Lung (tissue), 12 donors: ENCODE data around the gene NAT8L. TPM values are rescaled to one million over a fixed set of nuclear protein-coding genes. Genes with fewer than 3 reads are reported as not detected.
A peak's percentile ranks its signal among the peaks of the same experiment; 100 is the strongest.

Experiments used
- ATAC-seq: fragments of 200-7000 bp; cut with Tn5 transposase; one replicate; pipeline ENCODE4 v1.9.1; 2020; ENCODE audit warnings: moderate number of reproducible peaks; ENCODE audit not compliant: insufficient read depth, low FRiP score
- DNase-seq, 3 donors: peaks; one replicate each; pipeline ENCODE4 v3.0.0-alpha.2; 2013 to 2017
- H3K27ac ChIP-seq, 2 donors: one replicate each; pipeline ENCODE4 v1.5.1; 2013; ENCODE audit warnings: mild to moderate bottlenecking in 2 of 2, moderate library complexity in 2 of 2, control low read depth in 1 of 2, inconsistent platforms in 1 of 2, low read depth in 1 of 2, low read length in 1 of 2
- H3K27me3 ChIP-seq, 3 donors: one replicate each; pipeline ENCODE4 v1.5.1; 2013; ENCODE audit warnings: low read length in 2 of 3; ENCODE audit not compliant: control insufficient read depth in 3 of 3, insufficient read depth in 3 of 3
- H3K36me3 ChIP-seq, 4 donors: one replicate each; pipeline ENCODE4 v1.5.1; 2013; ENCODE audit warnings: low read length in 4 of 4, mild to moderate bottlenecking in 1 of 4, moderate library complexity in 1 of 4; ENCODE audit not compliant: control insufficient read depth in 4 of 4, insufficient read depth in 4 of 4
- H3K4me1 ChIP-seq, 5 donors: one replicate each; pipeline ENCODE4 v1.5.1; 2013; ENCODE audit warnings: low read length in 5 of 5, mild to moderate bottlenecking in 2 of 5, moderate library complexity in 1 of 5; ENCODE audit not compliant: control insufficient read depth in 5 of 5, insufficient read depth in 5 of 5
- H3K4me3 ChIP-seq: one replicate; pipeline ENCODE4 v1.5.1; 2013; ENCODE audit warnings: mild to moderate bottlenecking, control low read depth, moderate library complexity
- H3K9ac ChIP-seq, 2 donors: one replicate each; pipeline ENCODE4 v1.5.1; 2013; ENCODE audit warnings: low read length in 2 of 2, control low read depth in 1 of 2; ENCODE audit not compliant: insufficient read depth in 1 of 2
- H3K9me3 ChIP-seq, 4 donors: one replicate each; pipeline ENCODE4 v1.5.1; 2013; ENCODE audit warnings: low read length in 3 of 4, mild to moderate bottlenecking in 1 of 4, moderate library complexity in 1 of 4; ENCODE audit not compliant: control insufficient read depth in 4 of 4, insufficient read depth in 3 of 4
- WGBS, 2 donors: extraction: QIAGEN DNeasy Blood & Tissue Kit; methylation state at CpG; one replicate each; pipeline ENCODE4 v1.1.7; 2013; 5-methylcytosine and 5-hydroxymethylcytosine counted together
- polyA plus RNA-seq, 2 donors: library from polyadenylated mRNA; stranded (reverse); fragments of 200-250 nt; gene quantifications; one replicate each; pipeline ENCODE4 v1.2.1, GENCODE V29; 2013
- total RNA-seq, 2 donors: library from RNA; depleted of rRNA in 1 of 2; stranded (reverse); fragments of >200 nt in 1 of 2; gene quantifications; one replicate each; pipeline ENCODE4 v1.2.1, GENCODE V29; 2014 to 2021
- TF ChIP-seq, protein P1 (sequence below): IDR thresholded peaks from 2 replicates; pipeline ENCODE4 v1.5.1; 2012; ENCODE audit warnings: mild to moderate bottlenecking; ENCODE audit errors: control extremely low read depth, extremely low read depth
- donor health status: control.
- donor health status: control.
- donor health status: Bipolar disorder and iron deficiency.
- donor health status: healthy.
- donor health status: DM: yes; HTN: yes; CAD: no.

The NAT8L gene
- total and polyA plus RNA-seq, 4 donors: 0.05 to 0.46 (median 0.17) TPM

DNA sequence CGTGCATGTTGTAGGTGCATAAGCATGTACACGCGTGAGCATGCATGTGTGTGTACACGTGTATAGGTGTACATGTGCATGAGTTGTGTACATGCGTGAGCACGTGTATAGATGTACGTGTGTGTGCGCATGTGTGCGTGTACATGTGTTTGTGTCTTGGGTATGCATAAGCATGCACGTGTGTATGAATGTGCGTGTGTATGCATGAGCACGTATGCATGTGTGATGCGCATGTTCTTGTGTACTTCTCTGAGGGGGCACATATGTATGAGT is 9.0 kb downstream of the NAT8L start:
- Histone ChIP-seq H3K36me3 (no peaks in the 10 kb centered on the region), H3K4me3 (no peak overlapping the region), H3K4me1 (peaks cover 0 to 12% (median 0%) of the 10 kb centered on the region in 5 donors), H3K27ac (no peak overlapping the region), H3K9me3 (peaks cover 0 to 2% (median 0%) of the 10 kb centered on the region in 4 donors), H3K9ac (no peak overlapping the region), H3K27me3 (peaks cover 0 to 4% (median 0%) of the 10 kb centered on the region in 3 donors)
- DNase-seq: peak in 1 of 3 donors; percentile 6
- ATAC-seq: no peak
- TF ChIP-seq, protein P1, sequence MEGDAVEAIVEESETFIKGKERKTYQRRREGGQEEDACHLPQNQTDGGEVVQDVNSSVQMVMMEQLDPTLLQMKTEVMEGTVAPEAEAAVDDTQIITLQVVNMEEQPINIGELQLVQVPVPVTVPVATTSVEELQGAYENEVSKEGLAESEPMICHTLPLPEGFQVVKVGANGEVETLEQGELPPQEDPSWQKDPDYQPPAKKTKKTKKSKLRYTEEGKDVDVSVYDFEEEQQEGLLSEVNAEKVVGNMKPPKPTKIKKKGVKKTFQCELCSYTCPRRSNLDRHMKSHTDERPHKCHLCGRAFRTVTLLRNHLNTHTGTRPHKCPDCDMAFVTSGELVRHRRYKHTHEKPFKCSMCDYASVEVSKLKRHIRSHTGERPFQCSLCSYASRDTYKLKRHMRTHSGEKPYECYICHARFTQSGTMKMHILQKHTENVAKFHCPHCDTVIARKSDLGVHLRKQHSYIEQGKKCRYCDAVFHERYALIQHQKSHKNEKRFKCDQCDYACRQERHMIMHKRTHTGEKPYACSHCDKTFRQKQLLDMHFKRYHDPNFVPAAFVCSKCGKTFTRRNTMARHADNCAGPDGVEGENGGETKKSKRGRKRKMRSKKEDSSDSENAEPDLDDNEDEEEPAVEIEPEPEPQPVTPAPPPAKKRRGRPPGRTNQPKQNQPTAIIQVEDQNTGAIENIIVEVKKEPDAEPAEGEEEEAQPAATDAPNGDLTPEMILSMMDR: no peak
- 95 to 97% methylated on average over 13 of the region's 13 CpGs for WGBS, 2 donors

DNA sequence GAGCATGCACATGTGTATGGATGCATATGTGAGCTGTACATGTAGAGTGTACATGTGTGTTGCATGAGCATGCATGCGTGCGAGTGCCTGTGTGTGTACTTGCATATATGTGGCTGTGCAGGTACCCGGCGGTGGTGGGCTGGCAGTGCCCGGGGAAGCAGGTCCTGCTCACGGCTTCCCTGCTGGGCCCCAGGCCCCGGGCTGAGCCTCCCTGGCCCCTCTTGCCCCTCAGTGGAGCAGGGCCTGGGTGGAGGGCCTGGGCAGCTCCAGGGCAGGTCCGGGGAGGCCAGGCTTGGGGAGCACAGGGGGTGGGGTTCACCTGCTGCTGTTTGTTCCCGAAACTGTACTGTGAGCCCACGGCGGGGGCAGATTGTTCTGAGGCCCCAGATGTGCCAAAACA is 9.4 kb downstream of the NAT8L start:
- Histone ChIP-seq H3K9me3 (peaks cover 0 to 2% (median 0%) of the 10 kb centered on the region in 4 donors), H3K9ac (no peak overlapping the region), H3K27me3 (peaks cover 0 to 4% (median 0%) of the 10 kb centered on the region in 3 donors), H3K4me1 (peaks cover 0 to 12% (median 0%) of the 10 kb centered on the region in 5 donors), H3K4me3 (no peak overlapping the region), H3K27ac (no peak overlapping the region), H3K36me3 (no peaks in the 10 kb centered on the region)
- ATAC-seq: no peak
- 84 to 91% methylated on average over 10 to 11 of the region's 11 CpGs for WGBS, 2 donors
- TF ChIP-seq, protein P1: no peak
- DNase-seq: peak in 1 of 3 donors; percentile 4

DNA sequence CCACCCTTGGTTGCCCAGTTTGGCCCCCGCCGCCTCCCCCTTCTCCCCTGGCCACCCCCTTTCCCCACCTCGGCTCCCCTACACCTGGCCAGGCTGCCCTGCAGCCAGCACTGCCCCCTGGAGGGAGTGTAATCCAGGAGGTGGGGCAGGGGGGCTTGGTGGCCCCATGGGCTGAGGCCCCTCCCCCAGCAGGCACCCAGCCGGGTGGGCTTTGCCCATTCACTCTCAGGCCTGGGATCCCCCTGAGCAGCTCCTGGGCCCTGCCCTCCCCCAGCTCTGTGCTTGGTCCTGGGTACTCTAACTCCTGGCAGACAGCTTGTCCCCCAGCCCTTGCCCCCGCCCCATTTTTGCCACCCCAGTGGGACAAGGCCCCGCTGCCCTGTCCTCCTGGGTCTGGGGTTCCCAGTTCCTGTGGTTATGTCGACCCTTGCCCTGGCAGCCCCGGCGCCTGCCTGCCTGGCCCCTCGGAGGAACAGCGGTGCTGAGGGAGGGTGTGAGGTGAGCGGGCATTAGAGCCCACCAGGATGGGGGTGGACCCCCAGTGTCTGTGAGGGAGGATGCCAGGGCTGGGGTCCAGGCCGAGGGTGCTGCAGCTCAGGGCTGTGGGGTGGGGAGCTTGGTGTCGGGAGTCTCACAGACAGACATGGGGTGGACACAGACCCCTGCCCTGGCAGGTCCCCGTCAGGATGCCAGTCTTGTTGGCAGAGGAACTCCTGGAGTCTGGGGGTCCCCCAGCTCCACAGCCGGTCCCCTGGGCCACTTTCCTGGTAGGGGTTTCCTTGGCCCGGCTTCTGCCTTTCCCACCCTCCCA is 10.2 kb downstream of the NAT8L start:
- Histone ChIP-seq H3K27ac (no peak overlapping the region), H3K4me1 (peaks cover 0 to 12% (median 0%) of the 10 kb centered on the region in 5 donors), H3K9me3 (peaks cover 0 to 2% (median 0%) of the 10 kb centered on the region in 4 donors), H3K9ac (no peak overlapping the region), H3K36me3 (no peaks in the 10 kb centered on the region), H3K4me3 (no peak overlapping the region), H3K27me3 (peaks cover 0 to 4% (median 0%) of the 10 kb centered on the region in 3 donors)
- no peak for ATAC-seq
- TF ChIP-seq, protein P1: no peak
- DNase-seq: peak in 1 of 3 donors; percentile 9
- 83 to 86% methylated on average over 17 of the region's 17 CpGs for WGBS, 2 donors
